ENCODE results near the gene ANGPTL7.

Gene ANGPTL7

GRCh38 chr1:11198851-11199594 lies 9.9 kb downstream of the ANGPTL7 start:
- DNase-seq (ENCODE audit: low read depth in 4 of 4, low spot score in 1 of 4), result no peak

GRCh38 chr1:11204396-11205190 lies 15.4 kb downstream of the ANGPTL7 start:
- no peak for DNase-seq (ENCODE audit: low read depth in 4 of 4, low spot score in 1 of 4)

- no peak for DNase-seq (ENCODE audit: low read depth in 4 of 4, low spot score in 1 of 4)
Measured at GRCh38 chr1:11207898-11208611, 18.9 kb downstream of the ANGPTL7 start.

- DNase-seq (ENCODE audit: low read depth in 4 of 4, low spot score in 1 of 4), result no peak
Measured at GRCh38 chr1:11211461-11211860, 22.3 kb downstream of the ANGPTL7 start.

- no peak for DNase-seq (ENCODE audit: low read depth in 4 of 4, low spot score in 1 of 4)
Measured at GRCh38 chr1:11211925-11212587, 22.9 kb downstream of the ANGPTL7 start.

GRCh38 chr1:11214698-11215380 lies 25.7 kb downstream of the ANGPTL7 start:
- no peak for DNase-seq (ENCODE audit: low read depth in 4 of 4, low spot score in 1 of 4)

GRCh38 chr1:11215381-11216005 lies 26.3 kb downstream of the ANGPTL7 start:
- DNase-seq (ENCODE audit: low read depth in 4 of 4, low spot score in 1 of 4), result no peak

- DNase-seq (ENCODE audit: low read depth in 4 of 4, low spot score in 1 of 4), result no peak
Measured at GRCh38 chr1:11216074-11216473, 26.9 kb downstream of the ANGPTL7 start.

- no peak for DNase-seq (ENCODE audit: low read depth in 4 of 4, low spot score in 1 of 4)
Measured at GRCh38 chr1:11227106-11228077, 38.2 kb downstream of the ANGPTL7 start.

- DNase-seq (ENCODE audit: low read depth in 4 of 4, low spot score in 1 of 4), result no peak
Measured at GRCh38 chr1:11229203-11229602, 40.0 kb downstream of the ANGPTL7 start.

- no peak for DNase-seq (ENCODE audit: low read depth in 4 of 4, low spot score in 1 of 4)
Measured at GRCh38 chr1:11233208-11233607, 44.1 kb downstream of the ANGPTL7 start.

GRCh38 chr1:11237356-11237755 lies 48.2 kb downstream of the ANGPTL7 start:
- no peak for DNase-seq (ENCODE audit: low read depth in 4 of 4, low spot score in 1 of 4)

- DNase-seq (ENCODE audit: low read depth in 4 of 4, low spot score in 1 of 4), result no peak
Measured at GRCh38 chr1:11238311-11238710, 49.2 kb downstream of the ANGPTL7 start.

GRCh38 chr1:11245248-11245647 lies 56.1 kb downstream of the ANGPTL7 start:
- no peak for DNase-seq (ENCODE audit: low read depth in 4 of 4, low spot score in 1 of 4)
